PFSK-1 (cell line): ENCODE results near the gene CCDC82.

Experiments
- FOXP2 ChIP-seq: optimal IDR thresholded peaks from 2 replicates; pipeline ENCODE3; 2011; ENCODE audit warnings: borderline replicate concordance, control low read depth, inconsistent platforms; ENCODE audit not compliant: insufficient read depth; ENCODE audit errors: extremely low read length, extremely low read depth
- POLR2AphosphoS5 ChIP-seq: IDR thresholded peaks from 2 replicates; pipeline ENCODE4 v1.6.1; 2012; ENCODE audit warnings: low read depth, mild to moderate bottlenecking, control low read depth, low read length, moderate library complexity
- SIN3A ChIP-seq: IDR thresholded peaks from 2 replicates; pipeline ENCODE4 v1.6.1; 2012; ENCODE audit warnings: mild to moderate bottlenecking, low read length, moderate library complexity, borderline replicate concordance; ENCODE audit not compliant: insufficient read depth
- TAF1 ChIP-seq: IDR thresholded peaks from 2 replicates; pipeline ENCODE4 v1.6.1; 2012; ENCODE audit warnings: low read length, control low read depth, borderline replicate concordance; ENCODE audit not compliant: insufficient read depth
- TF ChIP-seq, protein P1 (sequence below), 2 experiments: IDR thresholded peaks; 2 replicates each; pipeline versions ENCODE4 v1.6.1 to v1.8.0; 2011 to 2012; ENCODE audit warnings: low read depth in 2 of 2, low read length in 2 of 2, control low read depth in 1 of 2, inconsistent platforms in 1 of 2, mild to moderate bottlenecking in 1 of 2, moderate library complexity in 1 of 2; ENCODE audit not compliant: insufficient read depth in 1 of 2

Gene CCDC82

DNA sequence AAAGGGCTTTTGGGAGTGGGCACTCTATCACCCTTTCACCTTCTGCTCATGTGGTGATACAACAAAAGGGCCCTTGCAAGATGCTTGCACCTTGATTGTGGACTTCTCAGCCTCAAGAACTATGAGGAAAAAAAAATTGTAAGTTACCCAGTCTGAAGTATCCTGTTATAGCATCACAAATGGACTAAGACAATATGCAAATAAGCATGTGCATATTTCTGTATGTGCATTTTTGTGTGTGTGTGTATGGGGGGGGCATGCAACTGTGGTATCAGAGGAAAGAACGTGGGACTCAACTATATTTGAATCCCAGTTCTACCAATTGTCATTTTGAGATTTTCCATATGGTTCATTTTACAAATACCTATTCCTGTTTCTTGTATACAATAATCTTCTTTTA lies 11.0 kb upstream of the CCDC82 start:
- TF ChIP-seq FOXP2 (no peak), POLR2AphosphoS5 (no peak), SIN3A (no peak), TAF1 (no peak)
- TF ChIP-seq, protein P1, sequence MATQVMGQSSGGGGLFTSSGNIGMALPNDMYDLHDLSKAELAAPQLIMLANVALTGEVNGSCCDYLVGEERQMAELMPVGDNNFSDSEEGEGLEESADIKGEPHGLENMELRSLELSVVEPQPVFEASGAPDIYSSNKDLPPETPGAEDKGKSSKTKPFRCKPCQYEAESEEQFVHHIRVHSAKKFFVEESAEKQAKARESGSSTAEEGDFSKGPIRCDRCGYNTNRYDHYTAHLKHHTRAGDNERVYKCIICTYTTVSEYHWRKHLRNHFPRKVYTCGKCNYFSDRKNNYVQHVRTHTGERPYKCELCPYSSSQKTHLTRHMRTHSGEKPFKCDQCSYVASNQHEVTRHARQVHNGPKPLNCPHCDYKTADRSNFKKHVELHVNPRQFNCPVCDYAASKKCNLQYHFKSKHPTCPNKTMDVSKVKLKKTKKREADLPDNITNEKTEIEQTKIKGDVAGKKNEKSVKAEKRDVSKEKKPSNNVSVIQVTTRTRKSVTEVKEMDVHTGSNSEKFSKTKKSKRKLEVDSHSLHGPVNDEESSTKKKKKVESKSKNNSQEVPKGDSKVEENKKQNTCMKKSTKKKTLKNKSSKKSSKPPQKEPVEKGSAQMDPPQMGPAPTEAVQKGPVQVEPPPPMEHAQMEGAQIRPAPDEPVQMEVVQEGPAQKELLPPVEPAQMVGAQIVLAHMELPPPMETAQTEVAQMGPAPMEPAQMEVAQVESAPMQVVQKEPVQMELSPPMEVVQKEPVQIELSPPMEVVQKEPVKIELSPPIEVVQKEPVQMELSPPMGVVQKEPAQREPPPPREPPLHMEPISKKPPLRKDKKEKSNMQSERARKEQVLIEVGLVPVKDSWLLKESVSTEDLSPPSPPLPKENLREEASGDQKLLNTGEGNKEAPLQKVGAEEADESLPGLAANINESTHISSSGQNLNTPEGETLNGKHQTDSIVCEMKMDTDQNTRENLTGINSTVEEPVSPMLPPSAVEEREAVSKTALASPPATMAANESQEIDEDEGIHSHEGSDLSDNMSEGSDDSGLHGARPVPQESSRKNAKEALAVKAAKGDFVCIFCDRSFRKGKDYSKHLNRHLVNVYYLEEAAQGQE (IDR thresholded peaks at IDR 0.05; ENCODE audit: insufficient read depth in 1 of 2, low read depth in 2 of 2, low read length in 2 of 2), result no peak

DNA sequence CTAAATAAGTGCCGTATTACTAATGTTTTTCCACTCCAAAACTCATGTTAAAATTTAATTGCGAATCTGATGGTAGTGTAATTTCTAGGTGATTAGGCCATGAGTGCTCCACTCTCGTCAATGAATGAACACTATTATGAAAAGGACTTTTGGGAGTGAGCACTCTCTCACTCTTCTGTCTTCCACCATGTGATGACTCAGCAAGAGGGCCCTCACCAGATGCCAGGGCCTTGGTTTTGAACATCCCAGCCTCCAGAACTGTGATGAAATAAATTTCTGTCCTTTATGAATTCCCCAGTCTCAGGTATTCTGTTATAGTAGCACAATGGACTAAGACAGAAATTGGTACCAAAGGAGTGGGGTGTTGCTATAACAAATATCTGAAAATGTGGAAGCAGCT lies 8.2 kb upstream of the CCDC82 start:
- TF ChIP-seq, protein P1 (IDR thresholded peaks at IDR 0.05; ENCODE audit: insufficient read depth in 1 of 2, low read depth in 2 of 2, low read length in 2 of 2), result no peak
- TF ChIP-seq FOXP2, result no peak
- no peak for TF ChIP-seq POLR2AphosphoS5
- no peak for TF ChIP-seq SIN3A
- no peak for TF ChIP-seq TAF1

DNA sequence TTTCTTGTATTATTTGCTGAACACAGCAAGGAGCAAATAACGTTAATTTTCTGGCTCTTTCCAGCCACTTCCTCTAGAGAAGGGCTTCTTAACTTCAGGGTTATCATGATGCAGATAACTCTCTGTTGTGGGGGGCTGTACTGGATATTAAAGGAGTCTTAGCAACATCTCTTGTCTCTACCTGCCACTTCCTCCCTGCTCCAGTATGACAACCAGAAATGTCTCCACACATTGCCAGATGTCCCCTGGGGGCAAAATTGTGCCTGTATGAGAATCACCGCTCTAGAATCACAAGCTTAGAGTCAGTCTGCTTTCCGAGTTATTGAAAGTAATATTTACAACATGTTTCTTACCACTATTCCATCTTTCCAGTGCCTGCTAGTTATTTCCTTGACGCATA lies 6.9 kb upstream of the CCDC82 start:
- TF ChIP-seq, protein P1 (IDR thresholded peaks at IDR 0.05; ENCODE audit: insufficient read depth in 1 of 2, low read depth in 2 of 2, low read length in 2 of 2), result no peak
- no peak for TF ChIP-seq TAF1
- TF ChIP-seq SIN3A, result no peak
- no peak for TF ChIP-seq POLR2AphosphoS5
- TF ChIP-seq FOXP2, result no peak

DNA sequence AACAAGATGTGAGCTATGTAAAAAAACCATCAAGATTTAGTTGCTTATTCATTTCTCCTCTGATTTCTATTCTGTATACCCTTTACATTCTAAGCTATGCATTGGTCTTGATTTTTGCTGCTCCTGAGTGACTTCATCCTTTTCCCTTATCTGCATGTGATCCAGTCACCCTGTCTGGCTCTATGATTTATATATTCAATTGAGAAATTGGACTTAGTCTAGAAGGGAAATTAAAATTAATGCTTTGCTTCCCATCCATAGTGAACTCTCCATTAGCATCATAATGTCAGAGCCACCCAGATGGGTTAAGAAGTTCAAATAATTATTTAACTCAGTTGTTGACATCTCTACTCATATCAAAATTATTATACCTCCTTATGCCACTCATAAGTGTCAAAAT lies 5.1 kb upstream of the CCDC82 start:
- TF ChIP-seq SIN3A, result no peak
- TF ChIP-seq, protein P1 (IDR thresholded peaks at IDR 0.05; ENCODE audit: insufficient read depth in 1 of 2, low read depth in 2 of 2, low read length in 2 of 2), result no peak
- TF ChIP-seq FOXP2, result no peak

DNA sequence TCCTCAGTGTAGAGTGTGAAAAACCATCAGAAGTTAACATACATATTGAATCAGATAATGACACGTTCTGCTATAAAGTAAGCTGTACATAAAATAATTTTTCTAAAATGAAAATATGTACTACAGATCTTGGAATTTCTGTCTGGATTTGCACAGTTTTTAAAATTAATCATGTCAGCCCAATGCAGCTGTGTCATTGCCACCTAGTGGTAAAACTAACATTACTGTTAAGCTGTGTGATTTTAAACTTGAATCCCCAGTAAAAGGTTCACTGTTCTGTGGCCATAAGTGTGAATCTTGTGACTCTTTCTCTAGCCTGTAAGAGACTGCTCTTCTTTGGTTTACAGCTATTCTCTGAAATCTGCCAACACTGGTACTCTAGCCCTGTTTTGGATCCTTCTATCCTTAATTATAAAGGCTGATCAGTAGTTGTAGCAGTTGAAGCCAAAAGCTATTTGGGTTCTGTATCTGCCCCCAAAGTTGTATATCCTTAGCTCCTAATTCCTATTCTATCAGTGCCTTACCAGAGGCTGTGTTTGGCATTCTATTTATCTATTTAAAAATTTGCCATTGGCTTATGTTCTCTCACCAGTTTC lies 4.1 kb upstream of the CCDC82 start:
- TF ChIP-seq, protein P1 (IDR thresholded peaks at IDR 0.05; ENCODE audit: insufficient read depth in 1 of 2, low read depth in 2 of 2, low read length in 2 of 2), result no peak
- TF ChIP-seq SIN3A (no peak), TAF1 (no peak), POLR2AphosphoS5 (no peak), FOXP2 (no peak)
